NB4 (cell line): ENCODE results near the gene KAT6B.
"Not testable (repeated sequence)": the region's sequence is repeated elsewhere in the genome, so short reads cannot be mapped to it uniquely, and the experiment has no call there.

ENCODE experiments used
- MYC ChIP-seq: IDR thresholded peaks from 2 replicates; pipeline ENCODE4 v1.6.1; 2011; ENCODE audit warnings: low read depth, low read length
- POLR2A ChIP-seq: IDR thresholded peaks from 2 replicates; pipeline ENCODE4 v1.6.1; 2011; ENCODE audit warnings: mild to moderate bottlenecking; ENCODE audit not compliant: insufficient read length; ENCODE audit errors: extremely low read depth
- TF ChIP-seq, protein P1 (sequence below): IDR thresholded peaks from one replicate; pipeline ENCODE4 v1.5.1; 2012; ENCODE audit warnings: low read depth, low read length
- TF ChIP-seq, protein P2 (sequence below): IDR thresholded peaks from 2 replicates; pipeline ENCODE4 v1.6.1; 2011; ENCODE audit warnings: low read depth, low read length

DNA sequence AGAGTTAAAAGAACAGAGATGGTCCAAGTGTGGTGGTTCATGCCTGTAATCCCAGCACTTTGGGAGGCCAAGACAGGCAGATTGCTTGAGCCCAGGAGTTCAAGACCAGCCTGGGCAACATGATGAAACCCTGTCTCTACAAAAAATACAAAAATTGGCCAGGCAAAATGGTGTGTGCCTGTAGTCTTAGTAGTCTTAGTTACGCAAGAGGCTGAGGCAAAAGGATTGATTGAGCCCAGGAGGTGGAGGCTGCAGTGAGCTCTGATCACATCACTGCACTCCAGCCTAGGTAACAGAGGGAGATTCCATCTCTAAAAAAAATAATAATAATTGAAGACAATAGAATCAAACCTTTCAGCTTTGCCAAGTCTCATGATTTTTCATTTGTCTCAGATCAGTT, 33.2 kb upstream of the KAT6B start:
- TF ChIP-seq, protein P1, sequence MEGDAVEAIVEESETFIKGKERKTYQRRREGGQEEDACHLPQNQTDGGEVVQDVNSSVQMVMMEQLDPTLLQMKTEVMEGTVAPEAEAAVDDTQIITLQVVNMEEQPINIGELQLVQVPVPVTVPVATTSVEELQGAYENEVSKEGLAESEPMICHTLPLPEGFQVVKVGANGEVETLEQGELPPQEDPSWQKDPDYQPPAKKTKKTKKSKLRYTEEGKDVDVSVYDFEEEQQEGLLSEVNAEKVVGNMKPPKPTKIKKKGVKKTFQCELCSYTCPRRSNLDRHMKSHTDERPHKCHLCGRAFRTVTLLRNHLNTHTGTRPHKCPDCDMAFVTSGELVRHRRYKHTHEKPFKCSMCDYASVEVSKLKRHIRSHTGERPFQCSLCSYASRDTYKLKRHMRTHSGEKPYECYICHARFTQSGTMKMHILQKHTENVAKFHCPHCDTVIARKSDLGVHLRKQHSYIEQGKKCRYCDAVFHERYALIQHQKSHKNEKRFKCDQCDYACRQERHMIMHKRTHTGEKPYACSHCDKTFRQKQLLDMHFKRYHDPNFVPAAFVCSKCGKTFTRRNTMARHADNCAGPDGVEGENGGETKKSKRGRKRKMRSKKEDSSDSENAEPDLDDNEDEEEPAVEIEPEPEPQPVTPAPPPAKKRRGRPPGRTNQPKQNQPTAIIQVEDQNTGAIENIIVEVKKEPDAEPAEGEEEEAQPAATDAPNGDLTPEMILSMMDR = not testable (repeated sequence)
- TF ChIP-seq POLR2A, MYC: not testable (repeated sequence)
- TF ChIP-seq, protein P2, sequence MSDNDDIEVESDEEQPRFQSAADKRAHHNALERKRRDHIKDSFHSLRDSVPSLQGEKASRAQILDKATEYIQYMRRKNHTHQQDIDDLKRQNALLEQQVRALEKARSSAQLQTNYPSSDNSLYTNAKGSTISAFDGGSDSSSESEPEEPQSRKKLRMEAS = not testable (repeated sequence)
